ENCODE results near the gene L2HGDH. TPM values are rescaled to one million over a fixed set of nuclear protein-coding genes. Genes with fewer than 3 reads are reported as not detected.

Gene L2HGDH
- total RNA-seq, 2 experiments from 2014 or later = 8.7 to 19.8 TPM

DNA sequence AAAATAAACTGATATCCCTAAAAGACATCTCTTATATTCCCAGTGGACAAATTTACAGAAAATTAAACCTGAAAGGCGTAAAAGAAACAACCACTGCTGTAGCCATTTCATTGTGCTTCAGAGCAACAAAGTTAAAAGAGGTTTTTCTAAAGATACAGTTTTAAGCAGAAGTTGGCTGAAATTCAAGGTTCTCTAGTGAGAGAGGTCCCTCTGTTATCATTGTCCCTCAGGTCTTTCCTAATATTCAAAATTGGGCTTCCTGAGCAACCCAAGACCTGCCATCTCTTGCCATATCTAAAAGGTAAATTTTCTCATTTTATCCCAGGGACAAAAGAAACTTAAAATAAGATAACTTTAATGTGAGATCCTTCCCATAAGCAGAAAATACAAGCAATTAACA is 69.9 kb downstream of the L2HGDH start:
- no peak overlapping the region for H3K4me3 ChIP-seq (ENCODE audit: low read depth, low read length, poor library complexity, severe bottlenecking)
- CTCF ChIA-PET (ENCODE audit: unreplicated experiment) = no interaction called here
- H3K9me2 ChIP-seq (ENCODE audit: insufficient read depth, low read length) = no peaks in the 10 kb centered on the region
- no peak overlapping the region for H3K27ac ChIP-seq (ENCODE audit: low read depth, low read length, poor library complexity, severe bottlenecking)
- peaks cover 8% of the 10 kb centered on the region for H3K4me1 ChIP-seq (ENCODE audit: insufficient read depth, low read length, poor library complexity, severe bottlenecking)
- H3K9me3 ChIP-seq (ENCODE audit: low read length) = no peaks in the 10 kb centered on the region
- H3K36me3 ChIP-seq (ENCODE audit: insufficient read depth, low read length) = peaks cover 9% of the 10 kb centered on the region; the same call in 1 of the 2 replicates
- TF ChIP-seq, protein P1, sequence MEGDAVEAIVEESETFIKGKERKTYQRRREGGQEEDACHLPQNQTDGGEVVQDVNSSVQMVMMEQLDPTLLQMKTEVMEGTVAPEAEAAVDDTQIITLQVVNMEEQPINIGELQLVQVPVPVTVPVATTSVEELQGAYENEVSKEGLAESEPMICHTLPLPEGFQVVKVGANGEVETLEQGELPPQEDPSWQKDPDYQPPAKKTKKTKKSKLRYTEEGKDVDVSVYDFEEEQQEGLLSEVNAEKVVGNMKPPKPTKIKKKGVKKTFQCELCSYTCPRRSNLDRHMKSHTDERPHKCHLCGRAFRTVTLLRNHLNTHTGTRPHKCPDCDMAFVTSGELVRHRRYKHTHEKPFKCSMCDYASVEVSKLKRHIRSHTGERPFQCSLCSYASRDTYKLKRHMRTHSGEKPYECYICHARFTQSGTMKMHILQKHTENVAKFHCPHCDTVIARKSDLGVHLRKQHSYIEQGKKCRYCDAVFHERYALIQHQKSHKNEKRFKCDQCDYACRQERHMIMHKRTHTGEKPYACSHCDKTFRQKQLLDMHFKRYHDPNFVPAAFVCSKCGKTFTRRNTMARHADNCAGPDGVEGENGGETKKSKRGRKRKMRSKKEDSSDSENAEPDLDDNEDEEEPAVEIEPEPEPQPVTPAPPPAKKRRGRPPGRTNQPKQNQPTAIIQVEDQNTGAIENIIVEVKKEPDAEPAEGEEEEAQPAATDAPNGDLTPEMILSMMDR (conservative IDR thresholded peaks at IDR 0.05; ENCODE audit: low read length) = no peak
- no peak for TF ChIP-seq EZH2phosphoT487 (IDR thresholded peaks at IDR 0.05; ENCODE audit: borderline replicate concordance, low read depth, low read length)
- DNase-seq (ENCODE audit: low spot score) = no peak
- H2AFZ ChIP-seq (ENCODE audit: low read length) = no peak overlapping the region
- H4K20me1 ChIP-seq (ENCODE audit: insufficient read depth, low read length) = no peaks in the 10 kb centered on the region
- H3K4me2 ChIP-seq (ENCODE audit: low read length) = no peak overlapping the region
- intact Hi-C loops (cut with micrococcal nuclease; ENCODE audit: unreplicated experiment) = no loop called here
- POLR2A ChIA-PET = interaction anchor here (0.7 kb wide), 1 partner anchor 277 kb away, joined by 4 read pairs; no protein-coding TSS in a partner anchor
- no peaks in the 10 kb centered on the region for H3K79me2 ChIP-seq (ENCODE audit: insufficient read depth, low read depth, low read length)
- no TSS peak for BruUV-seq (replicated peaks)

DNA sequence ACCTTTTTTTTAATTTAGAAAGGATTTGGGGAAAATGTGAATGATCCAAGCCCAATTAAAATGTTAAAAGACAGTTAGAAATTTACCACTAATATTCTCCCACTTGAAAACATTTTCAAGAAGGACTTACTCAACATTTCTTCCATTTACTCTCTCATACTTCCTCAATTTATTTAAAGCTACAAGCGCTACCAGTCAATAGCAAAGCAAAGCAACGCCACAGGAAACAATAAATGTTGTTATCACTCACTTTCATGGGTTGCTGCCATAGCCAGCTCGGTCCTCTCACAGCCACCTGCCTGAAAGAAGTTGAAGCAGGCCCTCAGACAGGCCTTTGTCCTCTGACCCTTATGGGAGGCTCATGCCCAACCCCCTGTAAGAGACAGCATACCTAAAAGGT is 74.6 kb downstream of the L2HGDH start:
- Histone ChIP-seq H3K36me3 (ENCODE audit: insufficient read depth, low read length) (no peaks in the 10 kb centered on the region; the same call in 1 of the 2 replicates), H4K20me1 (ENCODE audit: insufficient read depth, low read length) (no peaks in the 10 kb centered on the region), H3K4me3 (ENCODE audit: low read depth, low read length, poor library complexity, severe bottlenecking) (no peak overlapping the region), H3K27ac (ENCODE audit: low read depth, low read length, poor library complexity, severe bottlenecking) (no peak overlapping the region), H3K9me3 (ENCODE audit: low read length) (peaks cover 4% of the 10 kb centered on the region; the same call in 1 of the 2 replicates), H3K4me1 (ENCODE audit: insufficient read depth, low read length, poor library complexity, severe bottlenecking) (peaks cover 11% of the 10 kb centered on the region), H2AFZ (ENCODE audit: low read length) (peak overlapping the region; percentile 23; the same call in 1 of the 2 replicates), H3K4me2 (ENCODE audit: low read length) (peak overlapping the region; percentile 33), H3K9me2 (ENCODE audit: insufficient read depth, low read length) (no peaks in the 10 kb centered on the region), H3K79me2 (ENCODE audit: insufficient read depth, low read depth, low read length) (no peaks in the 10 kb centered on the region)
- ChIA-PET CTCF (ENCODE audit: unreplicated experiment) (no interaction called here), POLR2A (interaction anchor here (0.5 to 1.7 kb wide), 2 partner anchors 11 to 322 kb away, joined by 3 to 6 read pairs; no protein-coding TSS in a partner anchor)
- BruUV-seq (replicated peaks) = no TSS peak
- TF ChIP-seq EZH2phosphoT487 (IDR thresholded peaks at IDR 0.05; ENCODE audit: borderline replicate concordance, low read depth, low read length) = no peak
- TF ChIP-seq, protein P1 (conservative IDR thresholded peaks at IDR 0.05; ENCODE audit: low read length) = no peak
- DNase-seq (ENCODE audit: low spot score) = peak; percentile 49
- intact Hi-C loops (cut with micrococcal nuclease; ENCODE audit: unreplicated experiment) = no loop called here

GRCh38 chr14:50233951-50234250 is 78.1 kb downstream of the L2HGDH start:
- peaks cover 25% of the 10 kb centered on the region for H3K4me1 ChIP-seq (ENCODE audit: insufficient read depth, low read length, poor library complexity, severe bottlenecking)
- no peaks in the 10 kb centered on the region for H4K20me1 ChIP-seq (ENCODE audit: insufficient read depth, low read length)
- DNase-seq (ENCODE audit: low spot score) = no peak
- no peak overlapping the region for H3K4me2 ChIP-seq (ENCODE audit: low read length)
- H3K79me2 ChIP-seq (ENCODE audit: insufficient read depth, low read depth, low read length) = peaks cover 20% of the 10 kb centered on the region
- no peak overlapping the region for H3K4me3 ChIP-seq (ENCODE audit: low read depth, low read length, poor library complexity, severe bottlenecking)
- peaks cover 5% of the 10 kb centered on the region for H3K9me3 ChIP-seq (ENCODE audit: low read length)
- H2AFZ ChIP-seq (ENCODE audit: low read length) = no peak overlapping the region
- ChIA-PET POLR2A (interaction anchor here (0.7 to 1.6 kb wide), 2 partner anchors 25 kb away, joined by 3 to 6 read pairs; no protein-coding TSS in a partner anchor), CTCF (ENCODE audit: unreplicated experiment) (no interaction called here)
- peaks cover under 1% of the 10 kb centered on the region; the same call in 1 of the 2 replicates for H3K36me3 ChIP-seq (ENCODE audit: insufficient read depth, low read length)
- intact Hi-C loops (cut with micrococcal nuclease; ENCODE audit: unreplicated experiment) = loop anchor here (5.0 kb wide), 2 partner anchors 553 to 602 kb away; no protein-coding TSS in a partner anchor
- no TSS peak for BruUV-seq (replicated peaks)
- H3K27ac ChIP-seq (ENCODE audit: low read depth, low read length, poor library complexity, severe bottlenecking) = no peak overlapping the region
- no peak for TF ChIP-seq EZH2phosphoT487 (IDR thresholded peaks at IDR 0.05; ENCODE audit: borderline replicate concordance, low read depth, low read length)
- TF ChIP-seq, protein P1 (conservative IDR thresholded peaks at IDR 0.05; ENCODE audit: low read length) = no peak
- H3K9me2 ChIP-seq (ENCODE audit: insufficient read depth, low read length) = no peaks in the 10 kb centered on the region
